RCC 7860 (cell line): ENCODE measurements around the gene HP1BP3.
A peak's percentile ranks its signal among the peaks of the same experiment; 100 is the strongest.

Experiments
- DNase-seq: peaks from one replicate; pipeline ENCODE4 v3.0.0-alpha.2; 2015; ENCODE audit warnings: low spot score
- FAIRE-seq: peaks from 2 replicates; lab custom pipeline; 2012; peaks lifted over from hg19 to GRCh38; lab: Jason Lieb, UNC

Gene HP1BP3

DNA sequence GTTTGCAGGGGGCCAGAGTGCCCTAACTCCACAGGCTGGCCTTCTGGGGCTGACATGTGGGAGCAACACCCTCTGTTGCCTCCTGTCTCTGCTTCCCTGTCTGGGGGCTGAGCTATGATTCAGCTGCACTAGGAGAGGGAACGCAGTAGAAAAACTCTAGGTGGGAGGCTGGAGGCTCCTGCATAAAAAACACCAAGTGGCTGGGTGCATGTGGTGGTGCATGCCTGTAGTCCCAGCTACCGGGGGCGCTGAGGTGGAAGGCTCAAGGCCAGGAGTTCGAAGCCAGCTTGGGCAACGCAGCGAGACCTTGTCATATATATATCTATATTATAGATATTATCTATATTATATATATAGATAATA lies 74.9 kb downstream of the HP1BP3 start:
- FAIRE-seq (no peak), DNase-seq (no peak)

DNA sequence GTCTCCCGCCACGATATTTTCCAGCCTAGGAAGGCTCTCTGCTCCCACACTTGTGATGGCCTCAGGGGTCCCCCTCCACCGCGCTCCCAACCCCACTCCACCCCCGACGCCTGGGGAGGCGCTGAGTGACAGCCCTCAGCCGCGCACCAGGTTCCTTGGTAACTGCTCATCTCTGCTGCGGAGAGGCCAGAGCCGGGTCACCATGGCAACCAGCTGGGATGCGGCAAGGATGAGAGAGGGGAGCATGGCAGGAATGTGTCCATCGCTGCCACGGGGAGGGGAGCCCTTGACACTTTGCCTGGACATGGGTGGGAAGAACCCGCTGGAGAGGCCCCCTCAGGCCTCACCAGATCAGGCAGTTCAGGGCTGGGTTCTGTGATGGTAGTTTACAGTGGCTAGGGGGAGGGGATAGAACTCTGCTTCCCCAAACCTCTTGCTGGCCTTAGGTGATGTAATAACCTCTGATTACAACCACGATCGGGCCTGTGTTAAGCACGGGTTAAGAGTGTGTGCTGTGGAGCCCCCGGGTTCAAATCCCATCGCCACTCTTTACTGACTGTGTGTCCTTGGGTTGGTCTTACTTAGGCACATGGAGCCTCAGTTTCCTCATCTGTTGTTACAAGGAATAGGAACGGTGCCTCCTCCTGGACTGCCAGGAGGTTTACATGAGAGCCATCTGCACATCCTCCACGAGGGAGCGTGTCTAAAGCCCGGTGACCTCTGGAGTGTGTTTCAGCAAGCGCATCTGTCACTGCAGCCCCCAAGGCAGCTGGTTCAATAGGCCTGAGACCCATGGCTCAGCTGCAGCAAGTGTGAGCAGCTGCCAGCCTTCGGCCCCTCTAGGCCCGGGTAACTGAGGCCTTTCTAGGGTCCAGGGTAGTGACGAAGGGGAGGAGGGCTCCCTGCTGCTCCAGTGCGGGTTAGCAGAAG lies 75.6 kb downstream of the HP1BP3 start:
- FAIRE-seq (no peak), DNase-seq (no peak)

GRCh38 chr1:20710469-20711284 lies 76.4 kb downstream of the HP1BP3 start:
- FAIRE-seq (no peak), DNase-seq (no peak)

- no peak for FAIRE-seq
- DNase-seq: no peak
Observed at GRCh38 chr1:20709868-20710267, 77.2 kb downstream of the HP1BP3 start.

- DNase-seq: no peak
- no peak for FAIRE-seq
Observed at GRCh38 chr1:20708891-20709290, 78.2 kb downstream of the HP1BP3 start.

DNA sequence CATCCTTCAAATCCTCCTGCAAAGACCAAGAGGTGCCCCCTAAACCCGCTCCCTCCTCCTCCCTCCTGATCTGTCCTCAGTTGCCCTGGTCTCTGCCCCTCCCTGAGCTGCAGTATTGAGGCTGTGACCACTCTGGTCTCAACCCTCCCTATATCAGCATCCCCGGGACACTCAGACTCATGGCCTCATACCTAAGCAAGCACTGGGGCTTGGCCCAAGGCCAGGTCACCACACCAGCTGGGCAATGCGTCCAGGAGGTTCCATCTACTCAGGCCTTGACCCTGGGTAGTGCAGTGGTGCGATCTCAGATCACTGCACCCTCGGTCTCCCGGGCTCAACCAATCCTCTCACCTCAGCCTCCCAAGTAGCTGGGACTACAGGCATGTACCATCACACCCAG lies 79.0 kb downstream of the HP1BP3 start:
- no peak for DNase-seq
- FAIRE-seq: no peak

- FAIRE-seq: no peak
- no peak for DNase-seq
Observed at GRCh38 chr1:20706841-20707240, 80.3 kb downstream of the HP1BP3 start.

- DNase-seq (no peak), FAIRE-seq (no peak)
Observed at GRCh38 chr1:20705203-20705755, 81.8 kb downstream of the HP1BP3 start.

DNA sequence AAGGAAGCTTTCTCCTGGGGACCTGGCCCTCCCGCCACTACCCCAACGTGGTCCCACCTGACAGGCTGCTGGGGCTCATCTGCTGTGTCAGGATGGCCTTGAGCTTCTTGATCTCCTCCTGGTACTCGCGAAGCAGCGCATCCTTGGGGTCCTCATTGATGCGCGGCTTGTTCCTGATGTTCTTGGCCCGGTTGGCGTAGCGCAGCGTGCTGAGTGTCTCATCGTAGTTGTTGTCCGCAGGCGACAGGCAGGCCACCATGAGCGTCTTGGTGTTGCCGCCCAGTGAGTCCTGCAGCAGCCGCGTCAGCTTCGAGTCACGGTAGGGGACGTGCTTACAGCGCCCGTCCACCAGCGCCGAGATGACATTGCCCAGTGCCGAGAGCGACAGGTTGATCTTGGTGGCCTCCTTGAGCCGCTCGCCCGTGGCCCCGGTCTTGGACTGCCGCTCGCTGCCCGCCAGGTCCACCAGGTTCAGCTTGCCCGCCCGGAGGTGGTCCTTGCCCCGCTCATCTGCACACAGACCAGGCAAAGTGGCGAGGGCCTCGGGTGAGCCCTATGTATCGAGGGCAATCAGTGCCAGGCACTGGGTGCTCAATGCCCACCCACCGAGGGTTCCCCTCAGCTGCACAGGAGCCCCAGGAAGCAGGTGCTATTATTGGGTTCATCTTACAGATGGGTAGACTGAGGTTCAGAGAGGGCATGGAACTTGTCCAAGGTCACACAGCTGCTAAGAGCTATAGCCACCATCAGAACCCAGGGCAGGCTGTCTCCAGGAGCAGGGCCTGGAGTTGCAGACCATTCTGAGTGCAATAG lies 82.5 kb downstream of the HP1BP3 start:
- FAIRE-seq (no peak), DNase-seq (no peak)

DNA sequence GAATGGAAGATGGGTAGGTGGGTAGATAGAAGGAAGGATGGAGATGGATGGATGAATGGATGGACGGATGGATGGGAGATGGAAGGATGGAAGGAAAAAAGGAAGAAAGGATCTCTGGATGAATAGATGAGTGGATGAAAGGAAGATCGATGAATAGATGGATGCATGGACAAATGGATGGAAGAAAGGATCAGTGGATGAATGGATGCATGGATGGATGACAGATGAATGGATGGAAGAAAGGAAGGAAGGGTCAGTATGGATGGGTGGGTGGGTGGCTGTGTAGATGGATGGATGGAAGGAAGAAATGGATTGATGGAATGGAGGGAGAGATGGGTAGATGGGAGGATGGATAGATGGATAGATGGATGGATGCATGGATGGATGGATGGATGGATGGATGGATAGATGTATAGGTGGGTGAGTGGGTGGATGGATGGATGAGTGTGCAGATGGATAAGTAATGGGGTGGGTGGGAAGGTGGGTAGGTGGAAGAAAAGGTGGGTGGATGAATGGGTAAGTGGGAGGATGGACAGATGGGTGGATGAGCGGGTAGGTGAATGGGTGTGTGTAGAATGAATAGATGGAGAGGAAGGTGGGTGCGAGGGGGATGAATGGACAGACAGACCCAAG lies 83.9 kb downstream of the HP1BP3 start:
- no peak for FAIRE-seq

DNA sequence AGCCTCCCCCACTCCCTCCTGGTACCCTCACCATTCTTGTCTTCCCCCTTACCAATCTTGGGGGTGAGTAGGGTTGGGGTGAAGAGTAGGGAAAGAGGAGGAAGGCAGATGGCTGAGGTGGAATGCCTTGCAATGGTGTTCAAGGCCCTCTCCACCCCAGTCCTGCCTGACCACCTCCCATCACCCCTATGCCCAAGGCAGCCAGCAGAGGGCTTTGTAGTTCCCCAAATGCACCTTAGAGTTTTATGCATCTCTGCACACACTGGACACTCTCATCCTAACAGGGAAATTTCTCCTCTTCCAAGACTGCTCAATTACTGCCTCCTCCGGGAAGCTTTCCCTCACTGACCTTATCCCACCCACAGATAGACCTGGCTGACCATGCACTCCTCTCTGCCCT lies 84.7 kb downstream of the HP1BP3 start:
- DNase-seq (no peak), FAIRE-seq (no peak)

More for the DNA sequence above, 83.9 kb downstream of the HP1BP3 start:
- no peak for DNase-seq

GRCh38 chr1:20701847-20702246 lies 85.3 kb downstream of the HP1BP3 start:
- no peak for DNase-seq
- FAIRE-seq: no peak

DNA sequence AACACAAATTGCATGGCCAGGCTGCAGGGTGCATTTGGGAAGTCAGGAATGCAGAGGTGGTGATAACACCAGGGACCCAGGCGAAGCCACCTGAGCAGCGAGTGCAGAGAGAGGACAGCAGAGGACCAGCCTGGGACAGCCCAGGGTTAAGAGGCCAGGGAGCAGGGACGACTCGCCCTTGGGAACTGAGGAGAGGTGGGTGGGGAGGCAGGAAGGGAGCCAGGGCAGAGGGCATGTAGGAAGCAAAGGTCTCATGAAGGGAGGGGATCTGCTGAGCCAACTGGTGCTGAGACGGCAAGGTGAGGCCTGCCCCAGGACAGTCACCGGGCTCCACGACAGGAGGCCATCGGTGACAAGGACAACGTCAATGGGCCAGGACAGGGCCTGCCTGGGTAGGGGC lies 85.7 kb downstream of the HP1BP3 start:
- no peak for FAIRE-seq

GRCh38 chr1:20700636-20701215 lies 86.4 kb downstream of the HP1BP3 start:
- FAIRE-seq (no peak), DNase-seq (no peak)

More for the DNA sequence above, 85.7 kb downstream of the HP1BP3 start:
- no peak for DNase-seq

DNA sequence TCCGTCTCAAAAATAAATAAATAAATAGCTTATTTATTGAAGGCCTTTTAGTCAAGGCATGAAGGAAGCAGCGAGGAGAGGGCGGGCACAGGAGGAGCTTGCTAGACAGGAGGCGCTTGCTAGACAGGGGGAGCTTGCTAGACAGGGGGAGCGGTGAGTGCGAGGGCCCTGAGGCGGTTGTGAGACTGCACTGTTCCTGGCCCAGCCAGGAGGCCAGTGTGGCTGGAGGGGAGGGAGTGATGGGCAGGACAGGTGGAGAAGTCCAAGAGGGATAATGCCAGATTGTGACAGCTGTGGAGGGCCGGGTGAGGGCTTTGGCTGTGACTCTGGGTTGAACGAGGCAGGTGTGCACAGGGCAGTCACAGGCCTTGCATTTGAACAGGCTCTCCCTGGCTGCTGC lies 87.5 kb downstream of the HP1BP3 start:
- DNase-seq: no peak
- no peak for FAIRE-seq

- peak; percentile 34 for DNase-seq
- FAIRE-seq: no peak
Observed at GRCh38 chr1:20698195-20698910, 88.8 kb downstream of the HP1BP3 start.

DNA sequence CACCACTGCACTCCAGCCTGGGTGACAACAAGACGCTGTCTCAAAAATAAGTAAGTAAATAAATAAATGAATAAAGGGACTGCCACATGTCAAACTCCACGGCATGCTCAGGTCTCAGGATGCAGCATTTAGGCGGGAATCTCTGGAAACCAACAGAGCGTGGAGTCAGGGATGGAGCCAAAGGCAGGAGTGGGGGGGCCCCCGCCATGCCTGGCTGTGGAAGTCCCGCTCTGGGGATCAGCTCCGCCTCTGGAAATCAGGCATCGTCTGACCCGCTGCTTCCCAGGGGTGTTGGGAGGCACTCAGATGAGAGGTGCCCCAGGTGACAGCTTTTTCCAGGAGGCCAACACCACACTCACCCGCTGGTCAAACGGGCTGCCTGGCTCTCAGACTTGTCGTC lies 89.5 kb downstream of the HP1BP3 start:
- FAIRE-seq (no peak), DNase-seq (no peak)

DNA sequence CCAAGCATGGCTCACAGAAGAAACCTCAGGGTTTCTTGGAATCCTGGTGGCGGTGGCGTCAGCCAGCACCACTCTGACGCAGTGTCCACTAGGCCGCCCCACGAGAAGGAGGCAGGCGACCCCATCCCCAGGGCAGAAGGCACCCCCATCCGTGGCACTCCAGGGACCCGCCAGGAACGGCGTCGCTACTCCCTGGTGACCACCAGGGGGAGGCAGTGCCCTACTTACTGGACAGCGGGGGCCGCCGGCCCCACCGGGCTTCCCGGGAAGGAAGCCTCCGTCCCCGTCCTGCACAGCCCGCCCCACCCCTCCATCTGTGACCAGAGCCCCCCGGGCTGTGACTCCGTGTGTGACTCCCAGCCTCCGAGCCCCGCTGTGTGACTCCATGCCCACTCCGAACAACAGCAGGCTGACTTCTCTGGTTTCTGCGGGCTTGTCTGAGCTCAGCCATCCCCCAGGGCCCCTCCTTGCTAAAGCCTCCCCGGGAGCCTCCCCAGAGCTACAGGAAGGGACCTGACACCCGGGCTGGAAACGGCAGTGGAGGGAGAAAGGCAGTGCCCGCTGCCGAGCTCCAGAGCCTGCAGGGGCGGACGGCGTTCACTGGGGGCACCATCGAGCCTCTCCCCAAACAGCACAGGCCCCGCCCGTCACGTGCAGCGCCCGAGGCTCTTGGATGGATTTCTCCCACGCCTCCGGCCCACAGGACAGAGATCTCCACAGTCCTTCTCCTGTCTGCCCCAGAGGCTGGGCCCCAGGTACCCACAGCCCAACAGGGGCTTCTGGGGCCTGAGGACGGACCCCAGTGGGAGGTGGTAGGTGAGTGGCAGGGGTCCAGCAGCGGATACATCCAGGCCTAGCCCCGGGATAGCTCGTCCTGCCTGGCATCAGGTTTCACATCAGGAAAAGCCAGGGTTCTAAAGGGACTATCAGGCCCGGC lies 90.4 kb downstream of the HP1BP3 start:
- FAIRE-seq (peak; percentile 45), DNase-seq (peak; percentile 83)
